NCI-H146 treated with DMSO at 0.1 percent for 48 hours (cell line): ENCODE data around the gene LRRC75B.
"Not testable (repeated sequence)": the region's sequence is repeated elsewhere in the genome, so short reads cannot be mapped to it uniquely, and the experiment has no call there.

Experiments
- DNase-seq: peaks from one replicate; lab custom pipeline; 2025; ENCODE audit not compliant: unreplicated experiment; lab: John Stamatoyannopoulos, UW

The LRRC75B gene

DNA sequence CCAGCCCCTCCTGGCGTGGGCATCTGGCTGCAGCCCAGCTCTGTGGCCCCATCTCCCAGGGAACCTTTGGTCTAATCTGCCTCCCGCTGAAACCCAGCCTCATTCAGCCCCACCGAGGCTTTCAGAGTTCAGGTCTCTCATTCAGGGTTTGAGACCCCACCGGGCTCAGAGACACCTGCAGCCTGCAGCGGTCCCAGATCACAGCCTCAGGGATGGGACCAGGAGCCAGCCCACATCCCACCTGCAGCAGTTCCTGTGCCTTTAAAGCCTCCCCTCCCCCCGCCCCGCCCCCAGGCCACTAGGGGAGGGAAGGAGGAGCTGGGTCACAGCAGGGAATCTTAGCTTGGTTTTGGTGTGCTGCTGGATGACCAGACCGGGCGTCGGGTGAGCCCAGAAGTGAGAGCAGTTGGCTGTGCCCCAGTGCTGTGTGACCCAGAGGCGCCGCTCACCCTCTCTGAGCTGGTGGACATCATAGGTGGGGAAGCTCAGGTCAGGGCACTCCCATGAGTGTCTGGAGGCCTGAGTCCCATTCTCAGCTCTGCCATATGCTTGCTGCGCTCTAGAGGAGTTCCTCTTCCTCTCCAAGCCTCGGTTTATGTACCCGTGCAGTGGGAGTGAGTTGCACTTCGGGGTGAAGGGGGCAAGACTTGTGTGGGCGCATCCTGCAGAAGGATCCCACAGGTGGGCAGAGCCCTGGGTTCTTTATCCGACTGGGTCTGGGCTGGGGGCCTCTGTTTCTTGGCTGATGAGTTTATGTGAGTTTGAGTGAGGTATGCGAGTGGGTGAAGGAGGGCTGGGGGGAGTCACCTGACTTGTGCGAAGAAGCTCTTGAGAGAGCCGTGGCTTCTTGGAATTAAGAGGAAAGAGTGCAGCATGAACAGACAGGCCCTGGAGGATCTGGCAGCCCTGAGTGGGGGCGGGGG is 10.2 kb upstream of the LRRC75B start, which contains the start of gene GGT1:
TSS of gene GGT1 (plus strand) at position 347 of the 923 bp plus-strand sequence. CDS start 7,889 bp downstream, outside the sequence.
- not testable (repeated sequence) for DNase-seq

DNA sequence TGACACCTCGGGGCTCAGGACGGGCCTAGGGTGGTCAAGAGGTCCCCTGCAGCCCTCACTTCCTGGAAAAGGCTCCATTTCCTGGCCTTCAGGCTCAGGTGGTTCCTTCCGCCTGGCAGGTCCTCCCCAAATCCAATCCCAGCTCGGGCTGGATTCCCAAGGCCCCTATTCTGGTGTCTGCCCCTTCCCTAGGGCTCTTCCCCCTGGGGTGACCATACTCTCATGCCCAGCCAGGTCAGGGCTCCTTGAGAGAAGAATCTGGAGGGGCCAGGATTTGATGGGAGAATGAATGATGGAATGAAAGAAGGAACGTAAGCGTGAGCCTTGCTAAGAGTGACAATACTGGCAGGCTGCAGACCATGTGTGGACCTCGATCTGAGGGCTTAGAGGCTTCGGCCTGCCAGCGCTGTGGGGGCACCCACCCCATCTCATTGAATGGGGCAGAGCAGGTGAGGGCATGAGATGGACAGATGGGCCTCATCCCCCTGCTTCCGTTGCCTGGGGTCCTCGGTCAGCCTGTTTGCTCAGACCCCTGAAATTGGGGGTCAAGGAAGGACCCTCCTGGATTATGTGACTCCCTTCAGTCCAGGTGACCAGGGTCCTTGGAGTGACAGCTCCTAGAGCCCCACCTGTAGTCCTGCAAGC is 9.4 kb upstream of the LRRC75B start:
- not testable (repeated sequence) for DNase-seq

DNA sequence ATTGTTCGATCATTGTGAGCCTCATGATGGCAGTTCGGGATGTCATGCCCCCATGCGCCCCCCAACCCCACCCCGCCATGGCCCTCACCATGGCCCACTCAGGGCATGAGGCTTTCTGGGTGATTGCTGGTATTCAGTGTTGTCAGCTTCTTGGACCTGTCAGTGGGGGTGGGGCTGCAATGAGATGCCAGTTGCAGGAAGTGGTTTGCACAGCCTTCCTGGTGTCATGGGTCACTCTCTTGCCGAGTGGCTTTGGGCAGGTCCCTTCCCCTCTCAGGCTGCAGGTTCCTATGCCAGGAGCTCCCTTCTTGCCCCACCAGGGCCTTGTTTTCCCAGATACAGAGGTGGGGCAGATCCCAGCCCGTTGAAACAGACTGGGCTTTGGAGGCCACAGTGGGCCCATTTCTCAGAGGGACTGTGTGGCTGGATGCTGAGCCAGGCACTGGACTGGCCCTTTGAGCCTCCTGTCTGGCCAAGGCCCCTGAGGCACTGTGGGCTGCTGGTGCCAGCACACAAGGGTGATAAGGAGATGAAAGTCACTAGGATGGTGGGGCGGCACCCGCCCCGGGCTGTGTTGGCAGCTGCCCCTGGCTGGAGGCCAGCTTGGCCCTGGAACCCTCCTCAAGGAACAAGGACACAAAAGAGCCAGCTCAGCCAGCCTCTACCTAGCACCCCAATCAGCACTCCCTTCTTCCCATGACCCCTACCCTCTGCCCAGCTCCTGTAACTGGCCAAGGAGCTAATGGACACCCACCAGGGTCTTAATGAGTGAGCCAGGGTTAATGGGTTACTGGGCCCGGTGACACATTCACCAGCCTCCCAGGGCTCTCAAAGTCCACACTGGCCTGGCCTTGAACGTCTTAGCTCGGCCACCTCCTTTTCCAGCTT is 8.6 kb upstream of the LRRC75B start:
- no peak for DNase-seq

DNA sequence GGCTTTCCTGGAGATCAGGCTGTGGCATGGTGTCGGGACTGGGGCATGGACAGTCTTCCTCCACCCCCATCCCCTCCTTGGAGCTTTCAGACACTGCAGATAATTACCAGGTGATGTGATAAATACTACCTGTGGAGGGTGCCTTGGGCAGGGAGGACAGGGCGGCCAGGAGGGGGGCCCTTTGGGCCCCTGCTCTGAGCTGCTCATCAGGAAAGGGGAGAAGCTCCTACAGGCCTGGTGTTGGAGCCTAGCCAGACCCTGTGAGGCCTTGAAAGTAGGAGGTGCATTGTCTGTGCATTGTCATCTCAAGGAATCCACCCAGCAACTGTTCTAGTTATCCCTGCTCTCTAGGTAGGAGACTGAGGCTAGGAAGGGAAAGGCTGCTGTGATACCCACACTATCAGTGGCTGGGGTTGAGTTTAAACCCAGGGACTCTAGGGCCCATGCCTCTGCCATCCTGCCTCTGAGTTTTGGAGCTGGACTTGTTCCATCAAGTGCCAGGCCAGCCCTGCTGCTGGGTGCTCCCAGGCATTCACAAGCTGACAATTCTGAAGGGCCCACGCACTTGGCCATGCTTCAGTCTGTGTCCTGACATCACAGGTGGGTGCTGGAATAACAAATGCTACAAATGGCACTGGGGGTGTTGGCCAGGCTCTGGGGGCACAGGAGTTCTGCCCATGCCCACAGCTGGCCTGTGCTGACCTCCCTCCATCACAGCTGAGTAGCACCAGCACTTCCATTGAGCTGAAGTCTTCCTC is 7.3 kb upstream of the LRRC75B start:
- not testable (repeated sequence) for DNase-seq

DNA sequence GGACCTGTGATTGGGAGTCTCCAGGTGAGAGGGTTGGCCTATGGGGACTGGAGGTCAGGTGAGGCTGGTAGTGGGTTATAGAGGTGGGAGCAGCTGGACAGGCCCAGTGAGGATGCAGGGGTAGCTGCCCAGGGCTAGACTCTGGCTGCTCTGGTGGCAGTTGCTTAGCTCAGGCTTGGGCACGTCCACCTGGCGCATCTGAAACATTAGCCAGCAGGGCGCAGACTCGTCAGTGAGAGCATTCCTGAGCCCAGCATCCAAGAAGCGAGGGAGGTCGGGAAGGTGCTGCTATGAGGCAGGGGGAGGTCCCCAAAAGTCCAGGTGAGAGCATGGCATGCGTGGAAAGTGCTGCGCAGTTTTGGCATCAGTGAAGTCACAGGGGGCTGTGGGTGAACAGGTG is 6.6 kb upstream of the LRRC75B start:
- no peak for DNase-seq

DNA sequence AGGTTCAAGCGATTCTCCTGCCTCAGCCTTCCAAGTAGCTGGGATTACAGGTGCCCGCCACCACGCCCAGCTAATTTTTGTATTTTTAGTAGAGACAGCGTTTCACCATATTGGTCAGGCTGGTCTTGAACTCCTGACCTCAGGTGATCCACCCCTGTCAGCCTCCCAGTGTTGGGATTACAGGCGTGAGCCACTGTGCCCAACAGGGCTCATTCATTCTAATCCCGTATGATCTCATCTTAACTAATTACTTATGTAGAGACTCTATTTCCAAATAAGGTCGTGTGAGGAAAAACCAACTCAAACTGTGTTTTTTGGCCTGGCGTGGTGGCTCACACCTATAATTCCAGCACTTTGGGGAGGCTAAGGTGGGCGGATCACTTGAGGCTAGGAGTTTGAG is 4.2 kb upstream of the LRRC75B start:
- not testable (repeated sequence) for DNase-seq

DNA sequence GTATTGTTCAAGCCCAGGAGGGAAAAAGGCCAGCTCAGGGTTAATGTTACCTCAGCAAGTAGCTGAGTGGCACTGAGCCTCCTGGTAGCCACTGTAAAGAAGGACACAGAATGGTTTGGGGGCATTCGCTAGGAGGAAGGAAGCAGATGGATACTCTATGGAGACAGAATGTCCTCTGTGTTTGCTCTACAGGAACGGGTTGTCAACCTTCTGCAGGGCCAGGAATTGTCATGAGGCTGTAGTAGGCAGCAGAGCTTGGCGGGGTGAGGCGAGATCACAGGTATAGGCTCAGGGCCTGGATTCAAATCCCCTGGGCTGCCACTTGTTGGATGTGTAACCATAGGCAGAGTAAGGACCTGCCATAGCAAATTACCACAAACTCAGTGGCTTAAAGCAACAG is 3.0 kb upstream of the LRRC75B start:
- DNase-seq: no peak

DNA sequence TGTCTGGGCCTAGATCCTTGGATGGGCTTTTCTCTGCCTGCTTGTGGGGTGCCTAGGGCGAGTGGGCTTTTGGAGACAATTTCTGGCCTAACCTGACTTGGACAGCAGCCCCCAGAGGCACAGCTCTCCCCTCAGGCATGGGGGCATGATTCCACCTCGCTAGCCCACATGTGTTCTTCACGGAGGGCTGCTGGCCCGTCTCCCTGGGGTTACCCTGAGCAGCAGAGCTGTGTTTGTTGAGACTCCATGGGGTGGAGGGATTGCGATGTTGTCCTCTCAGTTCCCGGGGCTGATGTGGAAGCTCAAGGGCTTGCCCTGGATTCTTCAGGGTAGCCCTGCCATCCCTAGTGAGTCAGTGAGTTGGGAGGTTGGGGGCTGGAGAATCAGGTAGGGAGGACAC is 2.4 kb upstream of the LRRC75B start:
- no peak for DNase-seq

DNA sequence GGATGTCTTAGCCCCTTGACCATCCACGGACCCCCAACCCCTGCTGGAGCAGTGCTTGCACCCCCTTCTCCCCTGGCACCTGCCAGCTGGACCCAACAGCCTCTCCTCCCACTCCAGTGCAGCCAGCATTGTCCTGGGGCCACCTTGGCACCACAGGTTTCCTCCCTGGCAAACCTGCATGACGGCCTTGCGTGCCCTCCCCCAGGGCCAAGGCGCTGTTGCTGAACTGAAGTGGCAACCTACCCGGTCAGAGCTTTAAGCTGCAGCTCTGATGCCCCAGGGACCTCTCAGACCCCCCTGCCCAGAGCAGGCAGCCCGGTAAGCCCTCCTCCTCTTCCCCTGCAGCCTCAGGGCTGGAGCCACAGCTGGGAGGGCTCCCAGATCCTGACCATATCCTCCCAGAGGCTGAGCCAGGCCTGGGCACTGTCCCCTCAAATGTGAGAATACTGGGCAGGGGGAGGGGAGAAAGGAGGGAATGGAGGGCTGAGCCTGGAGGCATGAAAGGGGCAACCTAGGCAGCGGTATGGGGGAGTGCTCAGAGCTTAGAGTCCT is 1.8 kb upstream of the LRRC75B start:
- no peak for DNase-seq

DNA sequence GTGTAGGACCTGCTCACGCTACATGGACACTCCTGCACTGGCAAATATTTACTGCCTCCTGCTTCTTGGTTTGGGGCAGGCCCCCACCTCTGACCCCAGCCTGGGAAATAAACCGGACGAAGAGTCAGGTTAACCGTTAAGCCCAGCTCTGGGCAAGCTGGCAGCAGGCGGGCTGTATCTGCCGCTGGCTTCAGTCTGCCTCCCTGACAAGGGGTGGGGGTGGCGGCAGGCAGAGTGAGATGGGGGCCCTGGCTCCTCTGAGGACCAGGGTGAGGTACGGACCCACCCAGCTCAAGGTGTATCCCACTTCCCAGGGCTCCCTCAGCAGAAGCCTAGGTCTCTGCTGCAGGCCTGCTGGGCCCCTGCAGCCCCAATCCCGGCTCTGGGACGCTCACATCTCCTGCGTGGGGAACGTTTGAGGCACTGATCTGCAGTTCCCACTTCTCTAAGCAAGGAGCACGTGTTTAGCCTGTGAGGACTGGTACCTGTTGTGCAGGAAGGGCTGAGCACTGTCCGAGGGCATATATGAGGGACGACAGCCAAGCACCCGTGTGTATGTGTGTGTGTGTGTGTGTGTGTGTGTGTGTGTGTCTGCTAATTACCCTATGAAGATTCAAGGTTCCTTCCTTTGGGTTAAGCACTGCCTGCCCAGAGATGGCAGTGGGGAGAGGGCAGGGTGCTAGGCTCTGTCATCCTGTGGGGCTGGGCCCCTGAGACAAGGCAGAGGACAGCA is 1.1 kb upstream of the LRRC75B start:
- DNase-seq: no peak

DNA sequence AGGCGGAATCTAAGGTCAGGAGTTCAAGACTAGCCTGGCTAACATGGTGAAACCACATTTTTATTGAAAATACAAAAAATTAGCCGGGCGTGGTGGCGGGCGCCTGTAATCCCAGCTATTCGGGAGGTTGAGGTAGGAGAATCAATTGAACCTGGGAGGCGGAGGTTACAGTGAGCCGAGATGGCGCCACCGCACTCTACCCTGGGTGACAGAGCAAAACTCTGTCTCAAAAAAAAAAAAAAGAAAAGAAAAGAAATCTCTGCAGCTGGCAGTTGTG is 624 bp upstream of the LRRC75B start:
- not testable (repeated sequence) for DNase-seq

DNA sequence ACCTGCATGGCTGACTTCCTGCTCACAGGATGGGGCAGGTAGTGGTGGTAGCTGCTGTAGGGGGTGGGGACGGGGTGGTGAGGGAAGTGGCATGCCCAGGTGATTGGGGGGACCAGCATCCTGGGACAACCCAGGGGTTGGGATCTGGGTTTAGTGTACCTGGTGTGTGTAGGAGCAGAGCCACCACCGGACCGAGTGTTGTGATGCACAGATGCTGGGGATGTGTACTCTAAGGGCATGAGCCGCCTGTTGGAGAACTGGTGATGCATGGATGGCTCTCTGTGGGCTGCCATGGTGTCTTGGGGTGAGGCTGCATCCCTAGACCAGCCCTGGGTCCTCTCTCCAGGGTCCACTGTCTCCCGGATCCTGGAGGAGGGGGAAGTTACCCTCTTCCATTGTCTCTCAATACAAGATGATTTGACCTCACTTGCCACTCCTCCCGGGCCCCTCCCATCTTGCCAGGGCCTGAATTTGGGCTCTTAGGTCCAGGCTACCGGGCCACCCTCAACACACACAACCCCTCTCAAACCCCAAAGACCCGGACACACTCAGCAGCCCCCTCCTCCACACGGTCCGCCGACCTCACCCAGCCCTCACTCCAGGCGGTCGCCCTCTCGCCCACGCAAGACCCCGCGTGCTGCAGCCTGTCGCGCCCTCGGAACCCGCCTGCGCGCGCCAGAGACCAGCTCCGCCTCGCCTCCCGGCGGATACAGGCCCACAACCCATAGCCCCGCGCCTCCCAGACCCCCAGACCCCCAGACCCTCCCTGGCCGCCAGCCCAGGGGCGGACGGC is 619 bp downstream of the LRRC75B start:
- no peak for DNase-seq

DNA sequence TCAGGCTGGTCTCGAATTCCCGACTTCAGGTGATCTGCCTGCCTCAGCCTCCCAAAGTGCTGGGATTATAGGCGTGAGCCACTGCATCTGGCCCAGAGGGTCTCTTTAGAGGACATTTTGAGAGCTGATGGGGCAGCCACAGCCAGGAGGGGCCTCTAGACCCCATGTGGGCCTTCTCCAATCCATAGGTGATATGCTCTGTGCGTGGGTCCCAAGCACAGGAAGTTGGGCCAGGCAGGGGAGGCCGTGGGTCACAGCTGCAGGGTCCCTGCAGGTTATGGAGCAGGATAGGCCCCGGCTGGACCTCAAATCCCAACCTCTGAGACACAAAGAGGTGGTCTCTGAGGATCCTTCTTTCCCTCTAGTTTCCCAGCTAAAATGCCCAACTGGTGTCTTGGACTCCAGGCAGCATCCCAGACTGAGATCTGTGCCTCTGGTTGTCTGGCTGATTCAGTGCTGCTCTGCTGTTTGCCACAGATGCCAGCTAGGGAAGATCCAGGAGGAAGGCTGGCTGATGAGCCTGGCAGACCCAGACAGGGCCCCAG is 1.5 kb downstream of the LRRC75B start:
- DNase-seq: no peak

DNA sequence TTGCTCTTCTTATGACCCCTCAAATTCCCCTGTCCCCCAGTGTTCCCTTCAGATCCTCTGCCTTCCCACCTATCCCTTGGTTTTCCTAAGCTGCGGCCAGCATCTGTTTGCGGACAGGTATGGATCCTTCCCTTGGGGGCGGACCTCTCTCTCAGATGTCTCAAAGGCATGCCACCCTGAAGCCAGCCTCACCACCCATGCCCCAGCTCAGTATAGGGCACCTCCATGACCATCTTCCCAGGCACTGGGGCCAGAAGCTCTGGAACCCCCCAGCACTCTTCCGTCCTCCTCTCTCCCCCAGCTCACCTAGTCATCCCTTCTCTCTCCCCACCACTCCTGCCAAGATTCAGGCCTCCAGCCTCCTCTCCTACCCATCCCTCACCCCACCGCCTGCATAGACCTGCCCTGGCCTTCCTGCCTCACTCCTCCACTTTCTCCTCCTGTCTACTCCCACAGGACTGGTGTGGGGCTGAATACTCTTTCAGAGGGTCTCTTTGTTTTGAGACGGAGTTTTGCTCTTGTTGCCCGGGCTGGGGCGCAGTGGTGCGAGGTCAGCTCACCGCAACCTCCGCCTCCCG is 2.2 kb downstream of the LRRC75B start:
- DNase-seq: no peak

DNA sequence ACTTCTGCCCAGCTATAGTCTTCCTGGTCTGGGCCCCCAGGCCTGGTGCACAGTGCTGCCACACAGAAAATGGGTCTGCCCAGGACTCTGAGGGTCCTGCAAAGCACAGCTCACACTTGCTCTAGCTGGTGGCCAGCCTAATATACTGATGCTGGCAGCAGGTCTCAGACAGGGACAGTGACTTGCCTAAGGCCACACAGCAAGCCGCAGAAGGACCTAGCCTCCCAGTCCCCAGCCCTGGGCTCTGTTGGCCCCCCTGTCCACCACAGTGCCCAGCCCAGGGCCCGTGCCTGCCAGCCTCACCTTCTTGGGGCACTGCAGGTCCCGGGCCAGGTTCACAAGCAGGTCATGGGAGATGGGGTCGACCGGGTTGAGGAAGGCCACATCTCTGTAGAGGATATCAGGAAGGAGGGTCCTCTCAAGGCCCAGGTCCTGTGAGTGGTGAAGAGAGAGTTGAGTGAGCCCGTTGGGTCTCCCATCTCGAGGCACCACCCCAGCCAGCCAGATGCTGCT is 3.3 kb downstream of the LRRC75B start:
- no peak for DNase-seq

DNA sequence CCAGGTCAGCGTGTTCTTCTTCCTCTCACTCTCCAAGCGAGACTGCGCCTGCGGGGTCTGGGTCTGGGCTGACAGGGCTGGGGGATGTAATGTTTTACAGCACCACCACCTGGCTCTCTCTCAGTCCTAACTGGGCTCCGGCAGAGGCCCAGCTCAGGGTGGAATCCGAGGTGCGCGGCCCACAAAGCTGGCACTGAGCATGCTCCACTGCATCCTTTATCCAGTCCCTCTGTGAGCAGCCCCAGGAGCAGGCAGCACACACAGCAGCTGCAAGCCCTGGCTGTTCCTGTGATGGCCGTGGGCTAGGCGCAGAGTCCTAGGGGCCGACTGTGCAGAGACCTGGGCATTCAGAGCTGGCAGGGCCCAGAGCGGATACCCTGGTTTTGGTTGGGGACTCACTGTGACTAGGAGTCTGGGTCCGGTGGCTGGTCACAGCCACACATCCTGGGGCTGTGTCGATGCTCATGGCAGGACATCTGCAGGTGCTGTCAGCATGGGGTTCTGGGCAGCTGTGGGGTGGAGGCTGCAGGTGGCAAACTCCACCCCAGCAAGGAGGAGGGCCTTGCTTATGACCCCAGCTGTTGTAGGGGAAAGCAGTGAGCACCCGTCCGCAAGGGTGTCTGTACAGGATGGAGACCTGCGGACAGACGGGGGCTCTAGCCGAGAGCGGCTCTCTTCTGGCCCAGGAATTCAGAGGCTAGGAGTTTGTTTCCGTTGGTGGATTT is 4.0 kb downstream of the LRRC75B start:
- no peak for DNase-seq

DNA sequence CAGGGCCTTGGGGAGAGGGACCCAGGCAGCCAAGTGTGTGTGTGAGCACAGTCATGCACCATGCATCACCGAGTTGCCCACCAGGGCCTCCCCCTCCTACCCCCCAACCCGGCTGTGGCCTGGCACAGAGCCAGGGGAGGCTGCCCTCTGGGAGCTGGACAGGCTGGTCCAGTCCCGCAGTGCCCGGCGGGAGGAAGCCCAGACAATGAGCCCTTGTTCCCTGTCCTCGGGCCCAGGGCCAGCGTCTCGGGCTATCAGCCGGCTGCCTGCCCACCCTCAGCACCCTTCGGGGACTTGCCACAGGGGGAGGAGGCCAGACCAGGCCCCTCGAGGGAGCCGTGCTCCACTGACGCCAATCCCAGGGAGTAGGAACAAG is 4.5 kb downstream of the LRRC75B start:
- DNase-seq: no peak

DNA sequence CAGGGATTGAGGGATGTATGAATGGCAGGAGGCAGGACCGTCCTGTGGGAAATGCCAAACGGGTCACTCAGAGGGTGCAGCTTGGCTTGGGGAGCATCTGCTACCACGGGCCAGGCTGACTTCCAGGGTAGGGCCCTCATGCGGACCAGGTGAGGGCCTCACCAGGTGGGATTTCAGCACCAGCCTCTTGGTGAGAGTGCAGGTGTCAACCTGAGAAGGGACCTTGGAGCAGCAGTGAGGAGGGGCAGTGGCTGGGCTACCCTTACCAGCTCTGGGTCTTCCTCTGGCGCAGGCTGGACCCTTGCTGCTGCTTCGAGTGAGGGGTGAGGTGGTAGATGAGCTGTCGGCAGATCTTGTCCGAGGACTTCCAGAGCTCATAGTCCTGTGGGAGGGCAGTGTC is 4.9 kb downstream of the LRRC75B start:
- no peak for DNase-seq
